A549 (cell line): ENCODE data around the gene ASXL2.

Experiments
- ATOH8 ChIP-seq: fragments of 250-450 bp; sonication (Bioruptor Pico); IDR thresholded peaks from 2 replicates; pipeline ENCODE4 v1.5.0; 2020; ENCODE audit warnings: low read depth, mild to moderate bottlenecking, moderate library complexity
- CTCF ChIP-seq: fragments of >200 bp; sonication (Bioruptor Twin); formaldehyde crosslinking; IDR thresholded peaks from 3 replicates; pipeline ENCODE4 v1.5.1; 2016
- EP300 ChIP-seq, 2 experiments: fragments of >200 bp; sonication (Bioruptor Twin); formaldehyde crosslinking; IDR thresholded peaks; 2 replicates in 1 of 2; 3 replicates in 1 of 2; pipeline ENCODE4 v1.6.1; 2016 to 2017
- FOSL2 ChIP-seq, 2 experiments: fragments of 450-650 bp in 1 of 2; fragments of >200 bp in 1 of 2; sonication (Bioruptor Twin) in 1 of 2; formaldehyde crosslinking; IDR thresholded peaks; 2 replicates each; pipeline versions ENCODE4 v1.5.0 to v1.6.1; 2016 to 2020; ENCODE audit warnings: mild to moderate bottlenecking in 1 of 2, moderate library complexity in 1 of 2
- JUN ChIP-seq, 2 experiments: fragments of >200 bp; sonication (Bioruptor Twin); formaldehyde crosslinking; IDR thresholded peaks; 2 replicates in 1 of 2; 3 replicates in 1 of 2; pipeline ENCODE4 v1.6.1; 2016 to 2017
- JUNB ChIP-seq: fragments of >200 bp; sonication (Bioruptor Twin); formaldehyde crosslinking; IDR thresholded peaks from 2 replicates; pipeline ENCODE4 v1.6.1; 2016
- POLR2A ChIP-seq: IDR thresholded peaks from 2 replicates; pipeline ENCODE4 v1.6.1; 2012; ENCODE audit warnings: mild to moderate bottlenecking, low read length
- REST ChIP-seq: fragments of 200-600 bp; sonication (generic); IDR thresholded peaks from 2 replicates; pipeline ENCODE4 v1.6.1; 2016; ENCODE audit warnings: antibody characterized with exemption, mild to moderate bottlenecking, moderate library complexity
- SMC3 ChIP-seq: fragments of >200 bp; sonication (Bioruptor Twin); formaldehyde crosslinking; IDR thresholded peaks from 3 replicates; pipeline ENCODE4 v1.6.1; 2018; ENCODE audit warnings: inconsistent platforms

GRCh38 chr2:25685741-25686140, 192.5 kb downstream of the ASXL2 start:
- TF ChIP-seq EP300 (IDR thresholded peaks at IDR 0.05) (no peak), FOSL2 (IDR thresholded peaks at IDR 0.05) (no peak), FOSL2 (CRISPR knock-in tag; IDR thresholded peaks at IDR 0.05) (no peak), CTCF (no peak), JUNB (no peak), ATOH8 (CRISPR knock-in tag) (no peak), POLR2A (no peak), REST (no peak), SMC3 (no peak), JUN (IDR thresholded peaks at IDR 0.05) (no peak)
